Stomach (tissue), 4 donors: Measurements from ENCODE around the gene ACTMAP.

Source experiments
- EP300 ChIP-seq: sonication (generic); formaldehyde crosslinking; IDR thresholded peaks from one replicate; pipeline ENCODE4 v1.6.1; 2017; ENCODE audit warnings: antibody characterized with exemption
- POLR2AphosphoS5 ChIP-seq, 3 donors: sonication (generic); formaldehyde crosslinking; IDR thresholded peaks; one replicate each; pipeline ENCODE4 v1.6.1; 2016; ENCODE audit warnings: antibody characterized with exemption in 3 of 3
- TF ChIP-seq, protein P1 (sequence below), 7 experiments: fragments of 450-650 bp in 4 of 7; fragments of 200-600 bp in 3 of 7; sonication (generic) in 3 of 7; IDR thresholded peaks; one replicate each; pipeline ENCODE4 v1.5.1; 2016 to 2019; ENCODE audit warnings: antibody characterized with exemption in 7 of 7, control low read depth in 2 of 7, mild to moderate bottlenecking in 1 of 7

GRCh38 chr19:40747536-40747935 is 2.7 kb downstream of the ACTMAP start:
- TF ChIP-seq, protein P1, sequence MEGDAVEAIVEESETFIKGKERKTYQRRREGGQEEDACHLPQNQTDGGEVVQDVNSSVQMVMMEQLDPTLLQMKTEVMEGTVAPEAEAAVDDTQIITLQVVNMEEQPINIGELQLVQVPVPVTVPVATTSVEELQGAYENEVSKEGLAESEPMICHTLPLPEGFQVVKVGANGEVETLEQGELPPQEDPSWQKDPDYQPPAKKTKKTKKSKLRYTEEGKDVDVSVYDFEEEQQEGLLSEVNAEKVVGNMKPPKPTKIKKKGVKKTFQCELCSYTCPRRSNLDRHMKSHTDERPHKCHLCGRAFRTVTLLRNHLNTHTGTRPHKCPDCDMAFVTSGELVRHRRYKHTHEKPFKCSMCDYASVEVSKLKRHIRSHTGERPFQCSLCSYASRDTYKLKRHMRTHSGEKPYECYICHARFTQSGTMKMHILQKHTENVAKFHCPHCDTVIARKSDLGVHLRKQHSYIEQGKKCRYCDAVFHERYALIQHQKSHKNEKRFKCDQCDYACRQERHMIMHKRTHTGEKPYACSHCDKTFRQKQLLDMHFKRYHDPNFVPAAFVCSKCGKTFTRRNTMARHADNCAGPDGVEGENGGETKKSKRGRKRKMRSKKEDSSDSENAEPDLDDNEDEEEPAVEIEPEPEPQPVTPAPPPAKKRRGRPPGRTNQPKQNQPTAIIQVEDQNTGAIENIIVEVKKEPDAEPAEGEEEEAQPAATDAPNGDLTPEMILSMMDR (IDR thresholded peaks at IDR 0.05), result no peak
- TF ChIP-seq EP300 (no peak), POLR2AphosphoS5 (IDR thresholded peaks at IDR 0.05) (no peak)
